ENCODE results near the gene COX14.
"Not testable (repeated sequence)": the region's sequence is repeated elsewhere in the genome, so short reads cannot be mapped to it uniquely, and the experiment has no call there.

The COX14 gene

DNA sequence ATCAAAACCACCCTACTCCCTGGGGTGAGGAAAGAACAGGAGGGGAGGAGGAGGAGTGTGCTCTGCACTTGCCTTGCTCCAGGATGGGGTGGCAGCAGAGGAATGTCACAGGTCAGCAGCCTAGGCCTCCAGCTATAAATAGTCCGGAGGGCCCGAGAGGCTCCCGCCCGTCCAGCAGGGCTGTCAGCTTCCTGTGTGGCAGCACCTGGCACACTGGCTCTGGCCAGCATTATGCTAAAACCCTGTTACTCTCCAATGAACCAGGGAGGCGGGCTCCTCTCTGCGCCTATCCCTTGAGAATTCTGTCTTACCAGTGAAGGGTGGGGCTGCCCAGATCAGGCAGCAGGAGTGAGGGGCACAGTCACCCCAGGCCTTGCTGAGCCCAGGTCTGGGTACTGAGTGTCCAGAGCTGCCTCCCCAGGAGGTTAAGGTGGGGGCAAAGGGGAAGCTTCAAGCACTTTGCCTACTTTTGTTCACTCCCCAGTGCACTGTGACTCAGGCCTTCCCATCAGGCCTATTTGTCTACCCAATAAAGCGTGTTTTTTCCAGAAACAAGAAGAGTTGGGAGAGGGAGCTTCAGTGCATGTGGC, 1.2 kb upstream of the COX14 start:
- peak; percentile 76 for DNase-seq

DNA sequence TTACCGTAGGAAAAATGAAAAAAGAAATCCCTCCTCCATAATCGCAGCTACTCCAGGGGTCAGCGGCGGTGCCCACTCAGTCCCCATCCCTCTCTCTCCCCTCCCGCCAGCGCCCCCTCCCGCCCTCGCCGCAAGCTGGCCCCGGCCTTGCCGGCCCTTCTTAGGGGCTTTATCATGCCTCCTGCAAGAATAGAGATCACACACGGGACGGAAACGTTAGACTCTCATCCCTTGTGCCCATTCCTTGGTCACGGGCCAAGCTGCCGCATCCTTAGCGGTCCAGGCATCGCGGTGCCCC, 692 bp upstream of the COX14 start:
- DNase-seq = no peak

DNA sequence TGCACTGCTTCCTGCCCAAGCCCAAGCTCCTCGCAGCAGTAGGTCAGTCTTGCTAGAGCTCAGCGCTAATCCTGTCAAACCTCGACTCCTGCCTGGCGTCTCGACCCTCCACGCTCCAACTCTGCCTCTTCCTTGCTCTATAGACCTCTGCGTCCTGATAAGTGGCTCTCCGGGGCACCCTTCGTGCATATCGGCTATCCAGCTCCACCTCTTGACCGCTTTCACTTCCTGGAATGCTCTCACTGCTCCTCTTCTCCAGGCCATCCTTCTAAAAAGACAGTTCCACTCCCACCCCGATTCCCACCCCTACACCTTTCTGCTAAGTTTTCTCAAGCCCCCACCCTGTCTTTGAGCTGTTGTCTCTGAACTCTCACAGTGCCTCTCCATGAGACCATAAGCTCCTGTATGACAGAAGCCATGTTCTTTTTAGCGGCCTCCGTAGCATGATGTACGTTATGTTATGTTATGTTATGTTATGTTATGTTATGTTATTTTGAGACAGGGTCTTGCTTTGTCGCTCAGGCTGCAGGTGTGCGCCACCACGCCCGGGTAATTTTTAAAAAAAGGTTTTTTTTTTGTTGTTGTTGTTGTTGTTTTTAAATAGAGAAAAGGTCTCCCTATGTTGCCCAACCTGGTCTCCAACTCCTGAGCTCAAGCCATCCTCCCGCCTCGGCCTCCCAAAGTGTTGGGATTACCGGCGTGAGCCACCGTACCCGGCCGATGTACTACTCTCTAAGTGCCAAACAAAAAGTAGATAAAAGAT, 601 bp downstream of the COX14 start:
- no peak for DNase-seq

DNA sequence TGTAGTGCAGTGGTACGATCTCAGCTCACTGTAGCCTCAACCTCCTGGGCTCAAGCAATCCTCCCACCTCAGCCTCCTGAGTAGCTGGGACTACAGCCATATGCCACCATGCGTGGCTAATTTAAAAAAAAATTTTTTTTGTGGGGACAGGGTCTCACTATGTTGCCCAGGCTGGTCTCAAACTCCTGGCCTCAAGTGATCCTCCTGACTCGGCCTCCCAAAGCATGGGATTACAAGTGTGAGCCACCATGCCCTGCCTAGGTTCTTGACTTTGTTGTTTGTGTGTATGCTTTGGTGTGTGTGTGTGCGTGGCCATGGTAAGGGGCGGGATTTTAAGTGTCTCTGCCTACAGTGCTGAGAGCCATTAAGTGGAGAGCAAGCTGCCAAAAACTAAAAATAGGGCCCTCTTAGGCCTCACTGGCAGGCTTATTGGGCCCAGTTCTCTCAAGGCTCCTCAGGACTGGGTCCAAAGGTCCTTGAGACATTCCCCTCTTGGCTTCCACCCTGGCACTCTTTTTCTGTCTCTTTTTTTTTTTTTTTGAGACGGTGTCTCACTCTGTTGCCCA, 5.1 kb downstream of the COX14 start:
- no peak for DNase-seq

DNA sequence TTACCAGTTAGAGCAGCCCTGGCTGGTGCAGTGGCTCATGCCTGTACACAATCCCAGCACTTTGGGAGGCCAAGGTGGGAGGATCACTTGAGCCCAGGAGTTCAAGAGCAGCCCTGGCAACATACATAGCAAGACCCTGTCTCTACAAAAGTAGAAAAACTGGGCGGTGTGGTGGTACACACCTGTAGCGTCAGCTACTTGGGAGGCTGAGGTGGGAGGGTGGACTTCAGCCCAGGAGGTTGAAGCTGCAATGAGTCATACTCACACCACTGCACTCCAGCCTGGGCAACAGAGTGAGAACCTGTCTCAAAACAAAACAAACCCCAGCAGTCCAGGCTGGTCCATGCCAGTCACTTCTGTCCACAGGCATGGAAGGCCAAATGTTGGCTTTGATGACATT, 7.4 kb downstream of the COX14 start:
- no peak for DNase-seq

DNA sequence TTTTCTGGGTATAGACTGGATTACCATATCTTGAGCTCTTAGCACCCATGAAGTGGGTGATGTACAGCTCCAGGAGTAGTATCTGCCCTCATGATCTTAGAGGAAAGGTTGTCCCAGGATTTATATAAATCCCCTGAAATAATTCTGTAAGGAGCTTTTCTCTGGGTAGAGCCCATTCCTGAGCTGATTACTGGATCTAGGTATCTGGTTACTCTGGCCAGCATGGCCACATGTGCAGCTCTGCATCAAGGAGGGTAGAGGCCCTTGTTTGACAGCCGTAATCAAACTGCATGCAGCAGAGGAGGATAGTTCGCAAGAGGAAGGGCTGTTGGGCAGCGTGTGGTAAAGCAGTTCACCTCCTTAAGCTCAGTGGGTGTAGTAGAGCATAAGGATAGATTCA, 8.5 kb downstream of the COX14 start:
- DNase-seq = no peak

DNA sequence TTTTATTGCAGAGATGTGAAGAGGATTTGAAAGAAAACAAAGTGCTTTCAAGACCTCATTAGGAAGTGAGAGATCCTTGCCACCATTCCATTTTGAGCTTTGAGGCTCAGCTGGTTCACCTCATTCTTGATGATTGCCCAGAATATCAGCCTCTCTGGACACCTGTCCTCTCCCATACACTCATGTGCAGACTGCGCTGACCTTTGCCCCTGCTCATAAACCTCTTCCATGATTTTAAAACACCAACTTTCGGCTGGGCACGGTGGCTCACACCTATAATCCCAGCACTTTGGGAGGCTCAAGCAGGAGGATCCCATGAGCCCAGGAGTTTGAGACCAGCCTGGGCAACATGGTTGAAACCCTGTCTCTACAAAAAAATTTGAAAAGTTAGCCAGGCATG, 8.9 kb downstream of the COX14 start:
- no peak for DNase-seq

DNA sequence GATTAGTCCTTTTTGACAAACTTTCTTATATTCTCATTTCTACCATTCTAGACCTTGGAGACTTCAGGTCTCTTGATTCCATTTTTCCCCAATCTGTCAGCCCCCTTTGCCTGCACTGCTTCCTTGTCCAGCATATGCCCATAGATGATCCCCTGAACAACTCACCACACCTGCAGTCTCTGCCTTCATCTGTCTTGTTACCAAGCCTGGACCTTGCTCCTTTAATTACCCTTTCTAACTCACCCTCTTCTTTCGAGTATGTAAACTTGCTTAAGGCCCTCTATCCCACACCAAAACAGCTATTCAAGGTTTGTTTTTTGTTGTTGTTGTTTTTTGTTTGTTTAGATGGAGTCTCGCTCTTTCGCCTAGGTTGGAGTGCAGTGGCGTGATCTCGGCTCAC, 9.6 kb downstream of the COX14 start:
- DNase-seq = no peak

DNA sequence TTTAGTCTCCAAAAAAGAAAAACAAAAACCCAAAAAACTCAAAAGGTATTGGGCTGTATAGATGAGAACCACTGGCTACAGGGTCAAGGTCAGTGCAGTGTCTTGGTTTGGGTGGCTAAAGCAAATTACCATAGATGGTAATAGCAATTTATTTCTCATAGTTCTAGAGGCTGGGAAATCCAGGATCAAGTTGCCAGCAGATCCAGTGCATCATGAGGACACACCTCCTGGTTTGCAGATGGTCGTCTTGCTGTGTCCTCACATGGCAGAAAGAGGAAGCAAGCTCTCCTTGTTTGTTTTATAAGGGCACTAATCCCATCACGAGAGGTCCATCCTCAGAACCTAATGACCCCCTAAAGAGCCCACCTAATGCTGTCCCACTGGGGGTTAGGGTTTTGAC, 11.2 kb downstream of the COX14 start:
- no peak for DNase-seq

DNA sequence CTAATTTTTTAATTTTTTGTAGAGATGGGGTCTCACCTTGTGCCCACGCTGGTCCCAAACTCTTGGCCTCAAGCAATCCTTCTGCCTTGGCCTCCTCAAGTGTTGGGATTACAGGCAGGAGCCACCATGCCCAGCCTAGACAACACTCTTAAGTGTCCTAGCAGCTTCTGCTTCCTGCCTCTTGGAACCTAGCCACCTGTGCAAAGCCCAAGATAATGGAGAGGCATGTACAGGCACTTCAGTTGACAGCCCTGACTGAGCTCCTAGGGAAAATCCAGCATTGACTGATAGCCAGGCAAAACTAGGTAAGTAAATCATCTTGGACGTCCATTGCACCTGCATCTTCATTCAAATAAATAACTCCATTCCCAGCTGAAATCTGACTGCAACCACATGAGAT, 15.5 kb downstream of the COX14 start:
- no peak for DNase-seq

DNA sequence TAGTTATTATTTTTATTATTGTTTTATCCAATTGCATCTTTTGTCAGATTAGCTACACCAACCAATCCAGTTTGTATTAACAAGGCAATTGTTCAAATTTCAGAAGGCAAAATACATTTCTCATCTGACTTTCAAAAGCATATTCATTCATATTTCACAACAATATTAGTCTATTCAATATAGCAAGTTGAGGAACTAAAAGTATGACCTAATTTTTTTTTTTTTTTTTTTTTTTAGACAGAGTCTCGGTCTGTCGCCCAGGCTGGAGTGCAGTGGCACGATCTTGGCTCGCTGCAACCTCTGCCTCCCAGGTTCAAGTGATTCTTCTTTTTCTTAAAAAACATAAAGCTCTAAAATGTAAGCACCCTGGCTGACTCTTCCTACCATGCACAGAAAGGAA, 17.3 kb downstream of the COX14 start:
- DNase-seq = no peak

DNA sequence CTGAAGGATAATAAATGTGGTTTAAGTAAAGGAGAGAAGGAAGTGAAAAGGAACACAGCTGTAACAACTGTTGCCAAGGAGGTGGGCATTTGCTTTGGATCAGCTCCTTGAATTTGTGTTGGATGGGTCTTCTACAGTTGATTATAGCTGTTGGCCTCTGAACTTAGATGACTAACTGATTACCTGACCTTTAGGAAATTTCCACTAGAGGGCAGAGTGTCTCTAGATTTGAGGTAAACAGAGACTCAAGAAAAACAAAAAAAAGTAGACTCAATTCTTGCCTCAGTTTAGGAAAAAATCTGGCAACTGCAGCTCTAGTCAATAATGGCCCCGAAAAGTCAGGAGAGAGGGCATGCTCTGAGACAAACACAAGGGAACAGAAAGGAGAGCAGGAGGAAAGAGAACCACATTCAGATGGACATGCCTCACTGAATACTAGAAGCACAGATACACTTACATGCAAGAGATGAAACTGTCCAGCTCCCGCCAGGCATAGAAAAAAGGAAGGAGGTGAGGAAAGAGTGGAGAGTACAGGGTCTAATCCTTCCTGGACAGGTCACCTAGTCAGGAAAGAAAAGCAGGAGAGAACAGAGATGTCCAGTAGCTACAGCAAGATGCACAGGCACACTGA, 20.6 kb downstream of the COX14 start:
- DNase-seq = peak; percentile 4

DNA sequence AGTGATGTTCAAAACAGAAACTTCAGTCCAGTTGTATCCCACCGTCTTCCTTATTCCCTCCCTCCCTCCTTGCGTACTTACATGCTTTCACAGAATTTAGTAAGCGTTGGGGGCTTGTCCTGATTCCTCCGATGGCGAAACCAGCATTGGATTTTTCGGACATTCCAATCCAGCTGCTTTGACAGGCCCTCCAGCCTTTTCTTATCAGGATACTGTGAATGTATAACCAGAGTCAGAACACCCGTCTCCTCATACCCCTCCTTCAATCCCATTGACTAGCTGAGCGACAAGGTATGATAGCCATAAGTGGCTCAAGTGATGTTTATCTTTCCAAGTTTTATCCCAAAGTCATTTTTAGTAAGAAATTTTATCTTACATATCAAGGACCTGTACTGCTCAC, 31.0 kb downstream of the COX14 start:
- no peak for DNase-seq

DNA sequence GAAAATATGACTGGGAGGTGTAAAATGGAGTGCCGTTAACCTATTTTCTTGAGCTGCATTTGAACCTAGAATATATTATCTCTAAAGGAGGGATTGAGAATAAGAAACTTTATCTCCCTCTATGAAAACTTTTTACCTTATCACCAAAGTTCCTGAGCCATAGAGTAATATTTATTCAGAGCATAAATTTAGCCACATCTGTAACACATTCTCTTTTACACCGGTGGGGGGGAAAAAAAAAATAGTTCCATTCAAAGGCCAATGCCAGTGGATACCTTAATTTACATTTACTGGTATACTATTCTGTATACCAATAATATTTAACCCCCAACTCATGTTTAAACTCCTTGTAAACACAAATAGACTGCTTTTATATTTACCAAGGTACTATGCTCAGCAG, 33.4 kb downstream of the COX14 start:
- no peak for DNase-seq

DNA sequence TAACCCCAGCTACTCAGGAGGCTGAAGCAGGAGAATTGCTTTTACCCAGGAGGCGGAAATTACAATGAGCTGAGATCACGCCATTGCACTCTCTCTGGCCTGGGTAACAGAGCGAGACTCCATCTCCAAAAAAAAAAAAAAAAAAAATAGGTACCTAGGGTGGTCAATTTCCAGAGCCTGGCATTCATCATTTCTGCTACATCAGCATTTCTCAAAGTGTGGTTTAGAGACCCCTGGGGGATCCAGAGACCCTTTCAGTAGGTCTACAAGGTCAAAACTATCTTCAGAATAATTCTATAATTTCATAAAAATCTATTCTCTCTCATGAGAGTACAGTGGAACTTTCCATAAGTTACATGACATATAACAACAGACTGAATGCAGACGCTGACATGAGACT, 35.2 kb downstream of the COX14 start:
- DNase-seq = no peak

DNA sequence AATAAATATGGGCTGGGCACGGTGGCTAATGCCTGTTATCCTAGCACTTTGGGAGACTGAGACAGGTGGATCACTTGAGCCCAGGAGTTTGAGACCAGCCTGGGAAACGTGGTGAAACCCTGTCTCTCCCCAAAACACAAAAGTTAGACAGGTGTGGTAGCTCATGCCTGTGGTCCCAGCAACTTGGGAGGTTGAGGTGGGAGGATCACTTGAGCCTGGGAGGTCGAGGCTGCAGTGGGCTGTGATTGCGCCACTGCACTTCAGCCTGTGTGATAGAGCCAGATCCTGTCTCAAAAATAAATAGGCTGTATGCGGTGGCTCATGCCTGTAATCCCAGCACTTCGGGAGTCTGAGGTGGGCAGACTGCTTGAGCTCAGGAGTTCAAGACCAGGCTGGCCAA, 36.0 kb downstream of the COX14 start:
- DNase-seq = not testable (repeated sequence)

DNA sequence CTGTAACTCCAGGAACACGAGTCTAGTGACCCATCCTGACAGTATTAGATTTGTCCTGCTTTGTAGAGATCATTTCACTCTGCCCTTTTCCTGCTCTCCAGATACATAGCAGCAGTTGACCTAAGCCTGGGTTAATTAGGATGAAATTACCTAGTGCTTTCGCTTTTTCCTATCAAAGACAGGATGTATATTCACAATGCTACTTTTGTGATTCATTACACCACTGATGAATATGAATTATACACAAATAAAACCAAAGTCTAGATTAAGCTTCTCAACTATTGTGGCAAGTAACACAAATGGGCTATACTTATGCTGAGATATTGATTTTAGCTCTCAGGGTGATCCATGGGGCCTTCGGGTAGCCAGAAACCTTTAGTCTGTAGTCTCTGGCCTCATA, 37.3 kb downstream of the COX14 start:
- DNase-seq = no peak

DNA sequence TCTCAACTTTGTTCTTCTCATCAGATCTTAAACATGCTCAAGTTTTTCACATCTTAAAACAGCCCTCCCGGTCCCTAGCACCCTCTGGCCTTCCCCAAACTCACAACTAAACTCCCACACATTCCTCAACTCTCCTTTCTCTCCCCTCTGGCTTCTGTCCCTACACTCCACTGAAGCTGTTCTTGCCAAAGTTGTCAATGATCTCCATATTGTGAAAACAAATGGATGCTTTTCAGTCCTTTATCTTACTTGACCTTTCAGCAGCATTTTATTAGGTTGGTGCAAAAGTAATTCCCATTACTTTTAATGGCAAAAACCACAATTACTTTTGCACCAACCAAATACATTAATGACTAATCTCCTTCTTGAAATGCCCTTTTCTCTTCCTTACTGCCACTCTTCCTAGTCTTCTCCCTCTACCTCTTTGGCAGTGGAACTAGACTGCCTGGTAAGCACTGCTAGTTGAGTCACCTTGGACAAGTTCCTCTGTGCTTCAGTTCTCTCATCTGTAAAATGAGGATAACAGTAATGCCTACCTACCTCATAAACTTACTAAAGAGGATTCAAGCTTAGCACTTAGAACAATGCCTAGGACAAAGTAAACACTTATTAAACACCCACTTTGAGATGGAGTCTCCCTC, 39.1 kb downstream of the COX14 start:
- no peak for DNase-seq

DNA sequence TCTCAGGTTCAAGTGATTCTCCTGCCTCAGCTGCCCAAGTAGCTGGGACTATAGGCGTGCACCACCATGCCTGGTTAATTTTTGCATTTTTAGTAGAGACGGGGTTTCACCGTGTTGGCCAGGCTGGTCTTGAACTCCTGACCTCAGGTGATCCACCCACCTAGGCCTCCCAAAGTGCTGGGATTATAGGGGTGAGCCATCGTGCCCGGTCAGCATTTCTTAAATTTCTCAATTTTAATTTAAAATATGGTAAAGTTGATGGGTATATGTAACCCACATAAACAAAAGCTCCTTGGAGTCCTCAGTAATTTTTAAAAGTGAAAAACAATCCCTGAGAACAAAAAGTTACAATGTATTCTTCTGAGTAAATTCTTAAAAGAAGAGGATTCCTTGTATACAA, 42.9 kb downstream of the COX14 start:
- DNase-seq = not testable (repeated sequence)

DNA sequence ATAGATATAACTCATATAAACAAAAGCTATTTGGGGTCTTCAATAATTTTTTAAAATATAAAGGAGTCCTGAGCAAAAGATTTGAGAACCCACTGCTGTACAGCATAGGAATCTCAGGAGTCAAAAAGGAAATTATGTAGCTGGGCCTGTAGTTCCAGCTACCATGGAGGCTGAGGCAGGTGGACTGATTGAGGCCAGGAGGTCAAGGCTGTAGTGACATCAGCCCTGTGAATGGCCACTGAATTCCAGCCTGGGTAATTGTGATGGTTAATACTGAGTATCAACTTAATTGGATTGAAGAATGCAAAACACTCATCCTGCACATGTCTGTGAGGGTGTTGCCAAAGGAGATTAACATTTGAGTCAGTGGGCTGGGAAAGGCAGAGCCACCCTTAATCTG, 44.6 kb downstream of the COX14 start:
- no peak for DNase-seq

DNA sequence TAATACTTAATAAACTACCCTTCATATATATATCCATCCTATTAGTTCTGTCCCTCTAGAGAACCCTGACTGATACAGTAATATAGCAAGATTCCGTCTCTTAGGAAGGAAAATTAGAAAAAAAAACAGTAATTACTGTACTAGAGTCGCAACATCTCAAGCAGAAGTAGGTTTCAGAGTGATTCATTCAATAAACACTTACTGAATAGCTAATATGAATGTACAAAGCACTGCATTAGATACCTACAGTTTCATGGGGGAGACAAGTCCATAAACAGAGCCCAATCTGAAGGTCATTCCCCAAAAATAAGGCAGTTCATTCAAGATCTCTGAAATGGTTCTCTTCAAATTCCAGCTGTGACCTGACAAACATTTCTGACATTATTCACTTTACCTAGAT, 45.2 kb downstream of the COX14 start:
- no peak for DNase-seq

DNA sequence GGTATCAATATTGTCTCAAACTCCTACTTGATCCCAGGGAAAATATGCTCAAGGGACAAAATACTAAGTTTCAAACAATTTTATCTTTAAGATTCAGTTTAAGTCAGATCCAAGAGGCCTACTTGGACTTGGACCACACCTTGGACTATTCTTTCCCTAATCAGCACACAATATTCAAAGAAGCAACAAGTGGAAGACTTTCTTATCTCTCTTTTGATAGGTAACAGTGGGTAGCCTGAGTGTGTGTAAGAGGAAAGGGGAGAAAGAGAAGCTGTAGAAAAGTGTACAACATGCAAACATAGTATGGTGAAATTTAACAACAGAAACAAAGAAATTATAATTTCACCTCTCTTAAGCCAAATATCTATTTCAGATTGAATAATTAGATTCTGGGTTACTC, 48.6 kb downstream of the COX14 start:
- DNase-seq = no peak

DNA sequence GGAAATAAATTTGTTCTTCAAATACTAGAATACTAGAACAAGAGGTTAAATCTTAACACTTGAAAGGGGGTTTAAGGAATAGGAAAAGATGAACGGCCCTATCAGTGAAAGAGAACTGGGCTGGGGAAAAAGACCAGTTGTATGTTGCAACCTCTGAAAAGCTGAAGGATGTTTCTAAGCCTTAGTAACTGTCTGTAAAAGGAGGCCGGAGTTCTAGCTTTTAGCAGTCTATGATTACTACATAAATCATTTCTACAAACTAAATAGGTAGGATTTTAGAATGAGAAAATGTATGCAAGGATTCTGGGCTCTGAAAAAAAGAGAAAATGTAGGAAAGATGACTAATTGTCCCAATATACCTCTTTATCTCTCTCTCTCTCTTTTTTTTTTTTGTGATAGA, 50.2 kb downstream of the COX14 start:
- no peak for DNase-seq

DNA sequence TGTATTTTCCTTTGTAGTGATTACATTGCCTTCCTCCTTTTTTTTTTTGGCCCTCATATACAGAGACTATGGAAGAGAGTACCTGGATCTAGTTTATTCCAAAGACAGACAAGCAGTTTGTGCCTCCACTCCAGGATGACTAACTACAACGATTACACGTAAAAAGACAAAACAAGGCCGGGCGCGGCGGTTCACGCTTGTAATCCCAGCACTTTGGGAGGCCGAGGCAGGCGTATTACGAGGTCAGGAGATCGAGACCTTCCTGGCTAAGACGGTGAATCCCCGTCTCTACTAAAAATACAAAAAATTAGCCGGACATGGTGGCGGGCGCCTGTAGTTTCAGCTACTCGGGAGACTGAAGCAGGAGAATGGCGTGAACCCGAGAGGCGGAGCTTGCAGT, 52.9 kb downstream of the COX14 start:
- DNase-seq = no peak
